Esophagus squamous epithelium (tissue), 5 donors: ENCODE results near the gene OVCA2. TPM values are rescaled to one million over a fixed set of nuclear protein-coding genes. Genes with fewer than 3 reads are reported as not detected.

Experiments used
- DNase-seq: peaks from one replicate; lab custom pipeline; 2025; lab: John Stamatoyannopoulos, UW
- H3K27ac ChIP-seq, 4 donors: fragments of 200-600 bp; sonication (generic); one replicate each; pipeline ENCODE4 v1.5.1; 2016 to 2019; ENCODE audit warnings: mild to moderate bottlenecking in 1 of 4
- H3K27me3 ChIP-seq, 4 donors: fragments of 200-600 bp; sonication (generic); 1 replicate in 3 of 4; 2 replicates in 1 of 4; pipeline versions ENCODE4 v1.5.1 to v1.6.0; 2017 to 2021; ENCODE audit warnings: antibody characterized with exemption in 1 of 4
- H3K36me3 ChIP-seq, 3 donors: fragments of 200-600 bp; sonication (generic); one replicate each; pipeline ENCODE4 v1.5.1; 2016 to 2019
- H3K4me1 ChIP-seq, 3 donors: fragments of 200-600 bp; sonication (generic); one replicate each; pipeline ENCODE4 v1.5.1; 2017 to 2019
- H3K4me3 ChIP-seq, 4 donors: fragments of 200-600 bp; sonication (generic); 1 replicate in 3 of 4; 2 replicates in 1 of 4; pipeline ENCODE4 v1.5.1; 2016 to 2019; ENCODE audit warnings: mild to moderate bottlenecking in 2 of 4, moderate library complexity in 1 of 4
- H3K9me3 ChIP-seq, 3 donors: fragments of 200-600 bp; sonication (generic); one replicate each; pipeline ENCODE4 v1.5.1; 2016 to 2019
- CTCF ChIP-seq, 6 experiments: fragments of 450-650 bp in 4 of 6; fragments of 200-600 bp in 2 of 6; sonication (generic) in 2 of 6; IDR thresholded peaks; one replicate each; pipeline ENCODE4 v1.5.1; 2016 to 2019; ENCODE audit warnings: antibody characterized with exemption in 6 of 6, mild to moderate bottlenecking in 4 of 6, moderate library complexity in 4 of 6
- POLR2A ChIP-seq, 4 donors: fragments of 450-650 bp; IDR thresholded peaks; one replicate each; pipeline ENCODE4 v1.6.1; 2017; ENCODE audit warnings: antibody characterized with exemption in 4 of 4, mild to moderate bottlenecking in 4 of 4, moderate library complexity in 3 of 4
- WGBS, 2 donors: methylation state at CpG; one replicate each; pipeline ENCODE4 v1.1.5; 2018; 5-methylcytosine and 5-hydroxymethylcytosine counted together
- intact Hi-C: fragments of 100-400 bp; cut with DNase I; formaldehyde crosslinking; loops from one replicate; pipeline ENCODE4 v1.15.0; 2022
- total RNA-seq, 4 donors: library from RNA; depleted of rRNA; stranded (reverse); fragments of >200 nt; gene quantifications; one replicate each; pipeline ENCODE4 v1.1.0, GENCODE V29; 2016
- donor health status: DM: yes; HTN: yes; CAD: no.

OVCA2 gene
- total RNA-seq, 4 donors from 2014 or later = 42.3 to 70.5 (median 53.2) TPM

GRCh38 chr17:2013994-2014317 is 27.9 kb upstream of the OVCA2 start:
- DNase-seq = no peak
- no peaks in the 10 kb centered on the region for H3K36me3 ChIP-seq
- no peaks in the 10 kb centered on the region for H3K9me3 ChIP-seq
- TF ChIP-seq CTCF (IDR thresholded peaks at IDR 0.05) (no peak), POLR2A (IDR thresholded peaks at IDR 0.05) (no peak)
- H3K27me3 ChIP-seq = peaks cover 0 to 13% (median 0%) of the 10 kb centered on the region in 4 donors
- WGBS, 2 donors = no CpG with 5 or more reads among the region's 1 CpG
- no peak overlapping the region for H3K4me3 ChIP-seq
- peaks cover 16 to 58% (median 31%) of the 10 kb centered on the region in 3 donors for H3K4me1 ChIP-seq
- no peak overlapping the region for H3K27ac ChIP-seq
- intact Hi-C loops = no loop called here

- no peak for DNase-seq
- peaks cover 0 to 25% (median 0%) of the 10 kb centered on the region in 4 donors for H3K27me3 ChIP-seq
- H3K9me3 ChIP-seq = no peaks in the 10 kb centered on the region
- H3K4me1 ChIP-seq = peaks cover 16 to 60% (median 31%) of the 10 kb centered on the region in 3 donors
- no peak overlapping the region for H3K4me3 ChIP-seq
- TF ChIP-seq CTCF (IDR thresholded peaks at IDR 0.05) (no peak), POLR2A (IDR thresholded peaks at IDR 0.05) (no peak)
- WGBS, 2 donors = 85 to 87% methylated on average over 11 to 13 of the region's 14 CpGs
- no peak overlapping the region for H3K27ac ChIP-seq
- H3K36me3 ChIP-seq = no peaks in the 10 kb centered on the region
- intact Hi-C loops = no loop called here
Observed at GRCh38 chr17:2015314-2015713, 26.5 kb upstream of the OVCA2 start.

GRCh38 chr17:2016494-2016893 is 25.3 kb upstream of the OVCA2 start:
- no peak overlapping the region for H3K27ac ChIP-seq
- H3K9me3 ChIP-seq = no peaks in the 10 kb centered on the region
- peaks cover 0 to 25% (median 0%) of the 10 kb centered on the region in 4 donors for H3K27me3 ChIP-seq
- H3K4me3 ChIP-seq = no peak overlapping the region
- no peak for TF ChIP-seq CTCF (IDR thresholded peaks at IDR 0.05)
- TF ChIP-seq POLR2A (IDR thresholded peaks at IDR 0.05) = no peak
- no peaks in the 10 kb centered on the region for H3K36me3 ChIP-seq
- intact Hi-C loops = no loop called here
- no peak for DNase-seq
- 62 to 70% methylated on average over 6 to 20 of the region's 20 CpGs for WGBS, 2 donors
- H3K4me1 ChIP-seq = peaks cover 12 to 56% (median 25%) of the 10 kb centered on the region in 3 donors

GRCh38 chr17:2017274-2017941 is 24.4 kb upstream of the OVCA2 start:
- H3K4me1 ChIP-seq = peaks cover 4 to 47% (median 15%) of the 10 kb centered on the region in 3 donors

More at GRCh38 chr17:2017274-2017941, 24.4 kb upstream of the OVCA2 start:
- H3K27ac ChIP-seq = no peak overlapping the region
- no peaks in the 10 kb centered on the region for H3K9me3 ChIP-seq
- H3K27me3 ChIP-seq = peaks cover 0 to 28% (median 0%) of the 10 kb centered on the region in 4 donors
- WGBS, 2 donors = 86 to 96% methylated on average over 10 to 13 of the region's 19 CpGs
- no peak for DNase-seq
- no peak overlapping the region for H3K4me3 ChIP-seq
- intact Hi-C loops = no loop called here
- no peaks in the 10 kb centered on the region for H3K36me3 ChIP-seq
- TF ChIP-seq CTCF (IDR thresholded peaks at IDR 0.05) = no peak
- no peak for TF ChIP-seq POLR2A (IDR thresholded peaks at IDR 0.05)
